PC-3 (cell line): ENCODE data around the gene ARHGAP26.

Experiments
- CTCF ChIP-seq: fragments of 300-600 bp; sonication (generic); conservative IDR thresholded peaks from 2 replicates; pipeline ENCODE4 v1.5.1; 2017; ENCODE audit warnings: antibody characterized with exemption, low read depth, mild to moderate bottlenecking, low read length
- EZH2phosphoT487 ChIP-seq: fragments of 300-600 bp; sonication (generic); IDR thresholded peaks from 2 replicates; pipeline ENCODE4 v1.6.1; 2018; ENCODE audit warnings: mild to moderate bottlenecking, antibody characterized with exemption, low read length, borderline replicate concordance

- 0 out of 2 replicates have a peak, but pooled peaks have one; percentile 34 for TF ChIP-seq CTCF
- no peak for TF ChIP-seq EZH2phosphoT487
Observed at GRCh38 chr5:142982821-142983200, 212.6 kb downstream of the ARHGAP26 start.
